Islet of Langerhans (tissue), 1 donor: ENCODE results near the gene OIT3.
"Not testable (repeated sequence)": the region's sequence is repeated elsewhere in the genome, so short reads cannot be mapped to it uniquely, and the experiment has no call there.

Experiments
- FAIRE-seq: peaks from one replicate; lab custom pipeline; 2011; peaks lifted over from hg19 to GRCh38; lab: Jason Lieb, UNC

Gene OIT3

DNA sequence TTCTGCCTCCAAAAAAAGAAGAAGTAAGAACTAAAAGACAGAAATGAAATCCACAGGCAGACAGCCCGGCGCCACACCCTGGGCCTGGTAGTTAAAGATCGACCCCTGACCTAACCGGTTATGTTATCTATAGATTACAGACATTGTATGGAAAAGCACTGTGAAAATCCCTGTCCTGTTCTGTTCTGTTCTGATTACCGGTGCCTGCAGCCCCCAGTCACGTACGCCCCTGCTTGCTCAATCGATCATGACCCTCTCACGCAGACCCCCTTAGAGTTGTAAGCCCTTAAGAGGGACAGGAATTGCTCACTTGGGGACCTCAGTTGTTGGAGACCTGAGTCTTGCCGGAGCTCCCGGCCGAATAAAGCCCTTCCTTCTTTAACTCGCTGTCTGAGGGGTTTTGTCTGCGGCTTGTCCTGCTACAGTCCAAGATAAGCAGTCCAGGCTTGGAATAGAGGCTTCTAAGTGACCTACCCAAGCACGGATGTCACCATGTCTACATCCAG lies 10.5 kb downstream of the OIT3 start:
- not testable (repeated sequence) for FAIRE-seq

DNA sequence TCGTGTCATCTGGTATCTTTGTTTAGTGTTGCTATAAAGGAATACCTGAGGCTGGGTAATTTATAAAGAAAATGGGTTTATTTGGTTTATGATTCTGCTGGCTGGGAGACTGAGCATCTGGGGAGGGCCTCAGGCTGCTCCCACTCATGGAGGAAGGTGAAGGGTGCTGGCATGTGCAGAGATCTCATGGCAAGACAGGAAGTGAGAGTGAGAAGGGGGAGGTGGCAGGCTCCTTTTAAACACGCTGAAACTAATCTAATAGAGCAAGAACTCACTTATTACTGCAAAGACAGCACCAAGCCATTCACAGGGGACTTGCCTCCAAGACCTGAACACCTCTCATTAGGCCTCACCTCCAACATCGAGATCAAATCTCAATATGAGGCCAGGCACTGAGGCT lies 11.3 kb downstream of the OIT3 start:
- FAIRE-seq, result no peak

DNA sequence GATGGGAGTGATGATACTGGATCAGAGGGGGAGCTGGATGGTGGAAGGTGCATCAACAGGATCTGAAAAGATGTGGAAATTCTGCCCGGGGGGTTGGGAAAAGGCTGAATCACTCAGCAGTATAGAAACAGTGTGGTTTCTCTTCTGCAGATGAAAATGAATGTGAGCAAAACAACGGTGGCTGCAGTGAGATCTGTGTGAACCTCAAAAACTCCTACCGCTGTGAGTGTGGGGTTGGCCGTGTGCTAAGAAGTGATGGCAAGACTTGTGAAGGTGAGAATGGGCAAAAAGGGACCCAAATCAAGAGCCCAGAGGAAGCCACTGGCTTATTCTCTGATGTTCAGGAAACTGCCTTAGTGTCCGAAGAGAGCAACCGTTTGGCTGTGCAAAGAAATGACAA lies 12.9 kb downstream of the OIT3 start:
- FAIRE-seq, result no peak

DNA sequence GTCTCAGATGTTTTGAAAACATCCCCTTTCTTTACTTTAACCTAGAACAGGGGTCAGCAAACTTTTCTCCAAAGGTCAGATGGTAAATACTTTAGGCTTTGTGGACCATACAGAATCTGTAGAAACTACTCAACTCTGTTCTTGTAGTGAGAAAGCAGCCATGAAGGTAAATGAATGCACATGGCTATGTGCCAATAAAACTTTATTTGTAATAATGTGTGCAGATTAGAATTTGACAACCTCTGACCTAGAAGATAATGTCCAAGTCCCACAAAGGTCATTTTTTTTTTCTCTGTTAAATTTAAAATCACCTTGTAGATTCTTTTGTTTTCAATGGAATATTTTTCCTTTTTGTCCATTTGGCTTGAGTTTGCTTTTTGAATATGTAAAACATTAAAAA lies 17.2 kb downstream of the OIT3 start:
- no peak for FAIRE-seq

DNA sequence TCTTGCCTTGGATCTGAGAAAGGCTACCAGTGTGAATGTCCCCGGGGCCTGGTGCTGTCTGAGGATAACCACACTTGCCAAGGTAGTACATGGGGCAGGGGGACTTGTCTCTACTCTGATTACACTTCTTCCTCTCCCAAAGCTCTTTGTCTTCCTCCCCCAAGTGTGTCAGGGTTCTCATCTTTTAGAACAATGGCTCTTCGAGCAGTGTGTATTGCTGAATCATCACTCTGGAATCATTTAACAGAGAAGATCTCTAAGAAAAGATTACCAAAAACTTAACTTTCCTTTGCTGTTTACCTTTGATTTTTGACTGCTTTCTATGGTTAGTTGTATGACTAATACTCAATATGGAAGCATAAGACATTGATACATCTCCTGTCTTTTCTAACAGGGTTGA lies 18.2 kb downstream of the OIT3 start:
- no peak for FAIRE-seq

DNA sequence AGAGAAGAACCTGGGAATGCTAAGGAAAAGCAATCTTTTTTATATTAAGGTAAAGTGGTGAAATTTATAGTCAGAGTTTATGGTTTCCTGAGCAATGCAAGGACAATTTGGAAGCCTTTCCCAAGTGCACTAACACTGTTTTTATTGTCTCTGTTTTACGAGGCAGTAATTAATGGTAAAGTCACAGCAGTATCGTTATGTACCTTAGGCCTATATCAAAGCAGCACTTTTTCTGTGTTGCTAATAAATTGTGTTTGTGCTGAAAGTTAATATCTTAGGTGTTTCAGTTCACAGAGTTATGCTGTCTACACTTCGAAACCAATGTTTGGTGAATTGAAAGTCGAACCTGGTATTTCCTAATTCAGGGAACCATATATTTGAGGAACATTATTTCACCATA lies 19.2 kb downstream of the OIT3 start:
- no peak for FAIRE-seq

DNA sequence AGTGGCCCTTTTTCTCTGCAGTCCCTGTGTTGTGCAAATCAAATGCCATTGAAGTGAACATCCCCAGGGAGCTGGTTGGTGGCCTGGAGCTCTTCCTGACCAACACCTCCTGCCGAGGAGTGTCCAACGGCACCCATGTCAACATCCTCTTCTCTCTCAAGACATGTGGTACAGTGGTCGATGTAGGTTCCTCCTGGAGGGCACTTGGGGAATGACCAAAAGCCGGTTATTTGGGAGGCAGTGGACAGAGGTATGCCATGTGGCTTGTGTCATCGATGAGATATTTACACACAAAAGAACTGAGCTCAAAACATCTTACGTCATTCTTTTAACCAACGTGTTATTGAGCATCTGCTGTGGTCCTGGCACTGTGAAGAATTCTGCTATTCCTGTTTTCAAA lies 19.7 kb downstream of the OIT3 start:
- no peak for FAIRE-seq

DNA sequence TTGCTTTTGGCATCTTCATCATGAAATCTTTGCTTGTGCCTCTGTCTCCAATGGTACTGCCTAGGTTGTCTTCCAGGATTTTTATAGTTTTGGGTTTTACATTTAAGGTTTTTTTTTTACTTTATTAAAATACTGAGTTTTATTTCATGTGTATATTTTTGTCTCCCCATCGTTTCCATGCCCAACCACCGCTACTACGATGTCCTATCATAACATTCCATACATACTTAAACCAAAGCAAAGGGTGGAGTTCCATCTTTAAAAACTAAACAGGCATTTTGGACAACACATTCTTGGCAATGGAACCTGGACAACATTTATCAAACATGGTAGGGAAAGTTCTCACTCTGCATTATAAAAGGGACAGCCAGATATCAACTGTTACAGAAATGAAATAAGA lies 23.7 kb downstream of the OIT3 start:
- FAIRE-seq, result not testable (repeated sequence)

DNA sequence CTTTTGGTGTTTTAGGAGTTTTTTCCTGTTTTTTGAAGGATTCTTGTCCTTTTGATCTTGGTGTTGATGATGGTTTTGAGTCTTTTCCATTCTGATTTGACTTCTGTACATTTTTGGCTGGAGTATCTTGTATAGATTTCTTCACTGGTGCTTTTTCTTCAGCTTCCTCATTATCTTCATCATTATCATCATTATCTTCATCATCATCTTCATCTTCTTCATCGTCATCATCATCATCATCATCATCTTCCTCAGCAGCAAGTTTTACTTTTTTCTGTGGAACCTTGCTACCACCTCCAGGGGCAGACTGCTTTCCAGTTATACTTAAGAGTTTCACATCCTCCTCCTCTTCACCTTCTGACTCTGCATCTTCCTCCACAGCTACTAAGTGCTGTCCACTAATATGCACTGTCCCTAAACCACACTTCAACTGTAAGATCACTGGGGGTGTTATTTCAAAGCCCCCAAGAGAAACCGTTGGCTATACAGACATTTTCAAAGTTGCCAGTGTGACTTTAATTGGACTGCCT lies 24.3 kb downstream of the OIT3 start:
- FAIRE-seq, result not testable (repeated sequence)

DNA sequence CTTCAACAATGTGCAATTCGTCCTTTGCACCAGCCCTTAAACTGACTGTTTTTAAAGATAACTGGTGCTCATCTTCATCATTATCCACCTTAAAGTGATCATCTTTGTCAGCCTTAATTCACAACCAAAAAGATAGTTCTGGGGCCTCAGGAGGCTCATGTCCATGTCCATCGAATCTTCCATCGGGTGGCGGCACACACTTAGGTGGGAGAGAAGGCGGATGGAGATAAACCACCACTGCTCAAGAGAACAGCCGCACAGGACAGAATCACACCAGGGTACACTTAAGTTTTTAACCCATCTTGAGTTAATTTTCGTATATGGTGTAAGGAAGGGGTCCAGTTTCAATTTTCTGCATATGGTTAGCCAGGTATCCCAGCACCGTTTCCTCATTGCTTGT lies 24.8 kb downstream of the OIT3 start:
- no peak for FAIRE-seq

DNA sequence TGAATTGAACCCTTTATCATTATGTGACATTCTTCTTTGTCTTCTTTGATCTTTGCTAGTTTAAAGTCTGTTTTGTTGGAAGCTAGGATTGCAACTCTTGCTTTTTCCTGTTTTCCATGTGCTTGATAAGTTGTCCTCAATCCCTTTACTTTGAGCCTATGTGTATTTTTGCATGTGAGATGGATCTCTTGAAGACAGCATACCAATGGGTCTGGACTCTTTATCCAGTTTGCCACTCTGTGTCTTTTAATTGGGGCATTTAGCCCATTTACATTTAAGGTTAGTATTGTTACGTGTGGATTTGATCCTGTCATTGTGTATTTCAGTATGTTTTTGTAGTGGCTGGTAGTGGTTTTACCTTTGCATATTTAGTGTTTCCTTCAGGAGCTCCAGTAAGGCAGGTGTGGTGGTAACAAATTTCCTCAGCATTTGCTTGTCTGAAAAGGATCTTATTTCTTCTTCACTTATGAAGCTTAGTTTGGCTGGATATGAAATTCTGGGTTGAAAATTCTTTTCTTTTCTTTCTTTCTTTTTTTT lies 27.7 kb downstream of the OIT3 start:
- not testable (repeated sequence) for FAIRE-seq

DNA sequence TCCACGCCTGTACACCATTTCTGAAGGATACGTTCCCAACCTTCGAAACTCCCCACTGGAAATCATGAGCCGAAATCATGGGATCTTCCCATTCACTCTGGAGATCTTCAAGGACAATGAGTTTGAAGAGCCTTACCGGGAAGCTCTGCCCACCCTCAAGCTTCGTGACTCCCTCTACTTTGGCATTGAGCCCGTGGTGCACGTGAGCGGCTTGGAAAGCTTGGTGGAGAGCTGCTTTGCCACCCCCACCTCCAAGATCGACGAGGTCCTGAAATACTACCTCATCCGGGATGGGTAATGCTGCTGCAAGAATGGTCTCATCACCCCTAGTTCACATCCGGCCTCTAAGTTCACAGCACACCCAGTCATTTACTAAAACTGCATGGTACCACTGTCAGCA lies 30.8 kb downstream of the OIT3 start:
- no peak for FAIRE-seq

DNA sequence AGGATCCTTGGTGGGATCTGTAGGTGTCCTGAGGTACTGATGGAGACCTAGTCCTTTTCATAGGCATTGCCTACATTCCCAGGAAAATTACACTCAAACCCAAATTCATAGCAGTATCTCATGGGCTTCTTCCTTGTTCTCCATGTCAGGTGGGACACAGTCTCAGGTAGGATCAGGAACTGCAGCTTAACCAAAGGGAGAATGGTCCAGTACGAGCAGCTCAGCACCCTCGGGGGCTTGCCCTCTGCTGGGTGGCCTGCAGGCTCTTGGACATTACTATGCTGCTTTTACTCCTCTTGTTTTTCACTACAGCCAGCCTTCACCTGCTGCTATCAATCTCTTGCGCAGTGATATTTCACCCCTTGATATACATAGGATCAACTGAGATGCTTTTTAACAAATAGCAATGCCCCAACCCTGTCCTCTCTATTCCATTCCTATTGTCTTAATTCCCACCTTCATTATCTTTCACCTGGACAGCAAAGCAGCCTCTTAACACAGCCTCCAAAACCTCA lies 32.5 kb downstream of the OIT3 start:
- FAIRE-seq, result no peak

DNA sequence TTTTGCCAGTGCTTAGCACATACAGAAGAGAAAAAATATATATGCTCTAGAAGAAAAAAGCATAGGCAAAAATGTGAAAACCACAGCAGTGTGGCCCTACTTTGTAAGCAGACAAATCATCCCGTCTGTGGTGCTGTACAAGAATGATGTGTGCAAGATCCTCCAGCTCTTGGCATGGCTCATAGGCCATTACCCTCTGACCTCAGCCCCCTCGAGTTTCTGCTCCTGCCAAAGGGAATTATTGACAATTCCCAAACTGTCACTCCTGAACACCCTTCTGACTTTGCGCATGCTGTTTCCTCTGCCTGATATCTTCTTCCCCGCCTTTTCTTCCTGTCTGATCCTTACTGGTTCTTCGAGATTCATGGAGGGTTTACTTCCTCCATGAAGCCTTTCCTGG lies 33.9 kb downstream of the OIT3 start:
- FAIRE-seq, result no peak

DNA sequence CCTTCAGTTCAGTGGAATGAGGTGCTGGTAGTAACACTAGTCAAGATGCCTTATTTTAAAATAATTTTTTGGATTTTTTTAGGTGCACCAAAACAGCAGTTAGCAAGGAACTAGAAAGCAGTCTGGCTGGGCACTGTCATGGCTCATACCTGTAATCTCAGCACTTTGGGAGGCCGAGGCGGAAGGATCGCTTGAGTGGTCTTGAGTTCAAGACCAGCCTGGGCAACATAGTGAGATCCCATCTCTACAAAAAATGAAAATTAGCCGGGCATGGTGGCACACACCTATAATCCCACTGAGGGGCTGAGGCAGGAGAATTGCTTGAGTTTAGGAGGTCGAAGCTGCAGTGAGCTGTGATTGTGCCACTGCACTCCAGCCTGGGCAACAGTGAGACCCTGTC lies 35.3 kb downstream of the OIT3 start:
- FAIRE-seq, result no peak

DNA sequence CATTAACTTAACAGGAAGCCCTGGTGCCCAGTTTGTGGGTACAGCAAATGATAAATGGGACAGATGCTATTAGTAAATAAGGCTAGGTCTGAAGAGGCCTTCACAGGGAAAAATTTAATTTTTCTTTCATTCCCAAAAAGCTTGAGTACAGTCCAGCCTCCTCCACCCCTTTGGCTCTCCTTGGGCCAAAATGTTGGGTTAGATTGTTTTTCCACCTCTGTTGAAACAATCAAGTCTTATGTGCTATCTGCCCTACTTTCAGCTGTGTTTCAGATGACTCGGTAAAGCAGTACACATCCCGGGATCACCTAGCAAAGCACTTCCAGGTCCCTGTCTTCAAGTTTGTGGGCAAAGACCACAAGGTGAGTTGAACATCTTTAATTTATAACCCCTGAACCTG lies 36.7 kb downstream of the OIT3 start:
- no peak for FAIRE-seq

DNA sequence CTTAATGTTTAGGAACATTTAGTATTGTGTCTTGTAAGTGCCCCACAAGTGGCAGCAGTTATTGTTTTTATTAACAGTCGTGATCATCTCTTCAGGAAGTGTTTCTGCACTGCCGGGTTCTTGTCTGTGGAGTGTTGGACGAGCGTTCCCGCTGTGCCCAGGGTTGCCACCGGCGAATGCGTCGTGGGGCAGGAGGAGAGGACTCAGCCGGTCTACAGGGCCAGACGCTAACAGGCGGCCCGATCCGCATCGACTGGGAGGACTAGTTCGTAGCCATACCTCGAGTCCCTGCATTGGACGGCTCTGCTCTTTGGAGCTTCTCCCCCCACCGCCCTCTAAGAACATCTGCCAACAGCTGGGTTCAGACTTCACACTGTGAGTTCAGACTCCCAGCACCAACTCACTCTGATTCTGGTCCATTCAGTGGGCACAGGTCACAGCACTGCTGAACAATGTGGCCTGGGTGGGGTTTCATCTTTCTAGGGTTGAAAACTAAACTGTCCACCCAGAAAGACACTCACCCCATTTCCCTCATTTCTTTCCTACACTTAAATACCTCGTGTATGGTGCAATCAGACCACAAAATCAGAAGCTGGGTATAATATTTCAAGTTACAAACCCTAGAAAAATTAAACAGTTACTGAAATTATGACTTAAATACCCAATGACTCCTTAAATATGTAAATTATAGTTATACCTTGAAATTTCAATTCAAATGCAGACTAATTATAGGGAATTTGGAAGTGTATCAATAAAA lies 38.9 kb downstream of the OIT3 start:
- no peak for FAIRE-seq

DNA sequence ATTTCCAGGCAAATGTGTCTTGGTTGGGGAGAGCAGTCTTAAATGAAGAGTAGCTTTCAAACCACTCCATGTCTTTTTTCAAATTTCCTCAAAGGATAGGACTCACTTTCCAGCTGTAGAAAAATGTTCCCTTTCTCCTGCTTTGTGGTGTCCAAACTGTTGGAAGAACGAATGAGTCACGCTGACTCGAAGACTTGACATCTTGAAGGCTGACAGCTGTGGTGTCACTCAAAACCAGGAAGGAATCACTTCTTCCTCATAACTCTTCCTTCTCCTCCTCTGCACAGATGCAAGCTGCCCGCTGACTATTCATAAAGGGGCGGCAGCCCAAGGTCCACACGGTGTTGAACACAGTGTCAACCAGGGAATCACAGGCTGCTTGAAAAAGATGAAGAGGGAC lies 41.8 kb downstream of the OIT3 start:
- no peak for FAIRE-seq

DNA sequence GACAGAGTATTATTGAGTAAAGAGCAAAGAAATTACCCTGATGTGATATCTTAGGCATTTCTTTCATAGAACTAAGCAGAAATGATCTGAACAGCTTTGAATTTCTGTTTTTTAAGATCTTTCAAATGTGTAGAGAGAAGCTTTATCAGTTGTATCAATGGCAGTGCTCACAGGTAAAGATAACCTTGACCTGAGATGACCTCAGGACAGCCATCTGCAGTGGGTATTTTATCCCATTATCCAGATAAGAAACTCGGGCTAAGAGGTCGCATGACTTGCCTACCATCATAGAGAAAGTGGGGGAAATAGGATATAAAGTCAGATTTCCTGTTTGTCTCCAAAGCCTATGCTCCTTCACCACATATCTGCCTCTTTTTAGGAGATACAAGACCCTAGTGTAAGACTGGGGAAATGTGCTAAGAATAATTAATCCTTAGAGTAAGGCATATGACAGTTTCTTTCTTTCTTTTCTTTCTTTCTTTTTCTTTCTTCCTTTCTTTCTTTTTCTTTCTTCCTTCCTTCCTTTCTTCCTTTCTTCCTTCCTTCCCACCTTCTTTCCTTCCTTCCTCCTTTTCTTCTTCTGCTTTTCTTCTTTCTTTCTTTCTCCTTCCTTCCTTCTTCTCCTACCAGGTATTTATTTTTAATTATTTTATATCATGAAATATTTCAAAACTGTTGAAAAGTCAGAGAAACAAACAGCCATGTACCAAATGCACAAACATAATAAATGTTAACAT lies 50.1 kb downstream of the OIT3 start:
- no peak for FAIRE-seq

DNA sequence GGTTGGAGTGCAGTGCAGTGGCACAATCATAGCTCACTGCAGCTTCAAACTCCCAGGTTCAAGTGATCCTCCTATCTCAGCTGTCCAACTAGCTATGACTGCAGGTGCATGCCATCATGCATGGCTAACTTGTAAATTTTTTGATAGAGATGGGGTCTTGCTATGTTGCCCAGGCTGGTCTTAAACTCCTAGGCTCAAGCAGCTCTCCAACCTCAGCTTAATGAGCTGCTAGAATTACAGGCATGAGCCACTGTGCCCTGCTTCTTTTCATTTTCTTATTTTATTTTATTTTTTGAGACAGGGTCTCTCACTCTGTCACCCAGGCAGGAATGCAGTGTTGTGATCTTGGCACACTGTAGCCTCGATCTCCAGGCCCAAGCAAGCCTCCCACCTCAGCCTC lies 53.4 kb downstream of the OIT3 start:
- no peak for FAIRE-seq

DNA sequence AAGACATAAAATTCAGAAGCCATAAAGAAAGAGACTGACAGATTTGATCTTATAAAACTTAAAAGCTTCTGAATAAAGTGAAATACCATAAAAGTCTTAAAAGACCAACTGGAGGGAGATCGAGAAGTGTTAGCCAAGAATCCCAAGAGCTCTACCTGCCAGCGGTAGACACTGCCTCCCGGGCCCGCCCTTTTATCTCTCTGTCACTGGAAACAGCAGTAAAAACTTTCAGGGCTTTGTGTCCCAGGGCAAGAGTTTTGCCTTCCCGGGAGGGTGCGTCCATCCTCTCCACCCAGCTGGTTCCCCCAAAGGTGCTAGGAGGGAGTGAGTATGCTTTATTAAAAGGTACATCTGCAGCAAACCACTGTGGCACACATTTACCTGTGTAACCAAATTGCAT lies 55.2 kb downstream of the OIT3 start:
- no peak for FAIRE-seq

DNA sequence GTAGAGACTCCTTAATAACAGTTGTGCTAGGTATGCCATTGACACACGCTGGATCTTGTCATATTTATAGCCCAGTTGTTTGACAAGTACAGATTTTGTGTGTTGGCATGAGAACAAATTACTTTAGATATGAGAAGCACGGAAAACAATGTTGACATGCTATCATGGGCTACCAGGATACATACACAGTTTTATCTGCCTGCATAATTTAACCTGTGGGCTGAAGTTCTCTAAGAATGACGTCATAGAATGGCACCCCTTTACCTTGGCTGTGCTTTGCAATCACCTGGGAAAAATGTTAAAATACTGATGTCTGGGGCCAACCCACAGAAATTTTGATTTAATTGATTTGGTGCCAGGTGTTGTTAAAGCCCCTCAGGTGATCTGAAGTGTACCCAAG lies 58.2 kb downstream of the OIT3 start:
- FAIRE-seq, result no peak

DNA sequence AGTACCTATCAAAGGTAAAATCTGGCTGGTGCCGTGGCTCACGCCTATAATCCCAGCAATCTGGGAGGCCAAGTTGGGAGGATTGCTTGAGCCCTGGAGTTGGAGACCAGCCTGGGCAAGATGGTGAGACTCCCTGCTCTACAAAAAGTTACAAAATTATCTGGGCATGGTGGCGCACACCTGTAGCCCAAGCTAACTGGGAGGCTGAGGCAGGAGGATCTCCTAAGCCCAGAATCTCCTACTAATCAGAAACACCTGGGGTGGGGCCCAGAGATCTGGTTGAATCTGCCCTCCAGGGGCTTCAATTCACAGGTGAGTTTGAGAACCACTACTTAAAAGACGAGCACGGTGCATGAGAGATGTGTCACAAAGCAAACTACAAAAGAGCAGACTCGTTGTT lies 58.6 kb downstream of the OIT3 start:
- no peak for FAIRE-seq
